ENCODE results near the gene OBP2A.

OBP2A gene

GRCh38 chr9:135589596-135590485, 43.9 kb downstream of the OBP2A start:
- TF ChIP-seq, protein P1, sequence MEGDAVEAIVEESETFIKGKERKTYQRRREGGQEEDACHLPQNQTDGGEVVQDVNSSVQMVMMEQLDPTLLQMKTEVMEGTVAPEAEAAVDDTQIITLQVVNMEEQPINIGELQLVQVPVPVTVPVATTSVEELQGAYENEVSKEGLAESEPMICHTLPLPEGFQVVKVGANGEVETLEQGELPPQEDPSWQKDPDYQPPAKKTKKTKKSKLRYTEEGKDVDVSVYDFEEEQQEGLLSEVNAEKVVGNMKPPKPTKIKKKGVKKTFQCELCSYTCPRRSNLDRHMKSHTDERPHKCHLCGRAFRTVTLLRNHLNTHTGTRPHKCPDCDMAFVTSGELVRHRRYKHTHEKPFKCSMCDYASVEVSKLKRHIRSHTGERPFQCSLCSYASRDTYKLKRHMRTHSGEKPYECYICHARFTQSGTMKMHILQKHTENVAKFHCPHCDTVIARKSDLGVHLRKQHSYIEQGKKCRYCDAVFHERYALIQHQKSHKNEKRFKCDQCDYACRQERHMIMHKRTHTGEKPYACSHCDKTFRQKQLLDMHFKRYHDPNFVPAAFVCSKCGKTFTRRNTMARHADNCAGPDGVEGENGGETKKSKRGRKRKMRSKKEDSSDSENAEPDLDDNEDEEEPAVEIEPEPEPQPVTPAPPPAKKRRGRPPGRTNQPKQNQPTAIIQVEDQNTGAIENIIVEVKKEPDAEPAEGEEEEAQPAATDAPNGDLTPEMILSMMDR (conservative IDR thresholded peaks at IDR 0.05; ENCODE audit: low read length), result no peak
- H3K4me3 ChIP-seq (ENCODE audit: low read length), result no peak overlapping the region
- DNase-seq (ENCODE audit: low read depth), result no peak

DNA sequence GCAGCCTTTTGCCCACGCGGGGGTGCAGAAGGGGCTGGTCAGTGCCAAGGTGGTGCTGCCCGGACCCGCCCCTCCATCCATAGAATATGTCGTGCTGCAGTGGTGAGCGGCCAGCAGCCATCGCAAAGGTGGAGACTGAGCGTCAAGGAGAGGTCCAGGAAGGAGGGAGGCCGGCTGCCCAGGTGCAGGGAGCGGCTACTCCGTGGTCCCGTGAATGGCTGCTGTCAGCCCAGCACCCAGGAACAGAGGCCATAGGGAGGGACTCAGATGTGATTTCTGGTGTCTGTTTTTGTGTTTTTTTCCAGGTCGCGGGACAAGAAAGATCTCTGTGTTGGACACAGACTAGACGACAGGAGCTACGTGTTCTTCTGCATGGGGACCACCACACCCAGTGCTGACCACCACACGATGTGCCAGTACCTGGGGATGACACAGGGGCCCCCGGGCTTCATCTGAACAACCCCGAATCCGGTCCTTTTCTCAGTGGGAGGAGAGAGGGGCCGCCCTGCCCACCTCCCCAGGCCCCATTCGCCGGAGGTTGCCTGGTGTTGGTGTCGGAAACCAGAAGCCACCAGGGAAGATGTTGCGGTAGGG, 44.7 kb downstream of the OBP2A start:
- TF ChIP-seq, protein P1 (conservative IDR thresholded peaks at IDR 0.05; ENCODE audit: low read length), result no peak
- no peak for DNase-seq (ENCODE audit: low read depth)
- H3K4me3 ChIP-seq (ENCODE audit: low read length), result no peak overlapping the region

DNA sequence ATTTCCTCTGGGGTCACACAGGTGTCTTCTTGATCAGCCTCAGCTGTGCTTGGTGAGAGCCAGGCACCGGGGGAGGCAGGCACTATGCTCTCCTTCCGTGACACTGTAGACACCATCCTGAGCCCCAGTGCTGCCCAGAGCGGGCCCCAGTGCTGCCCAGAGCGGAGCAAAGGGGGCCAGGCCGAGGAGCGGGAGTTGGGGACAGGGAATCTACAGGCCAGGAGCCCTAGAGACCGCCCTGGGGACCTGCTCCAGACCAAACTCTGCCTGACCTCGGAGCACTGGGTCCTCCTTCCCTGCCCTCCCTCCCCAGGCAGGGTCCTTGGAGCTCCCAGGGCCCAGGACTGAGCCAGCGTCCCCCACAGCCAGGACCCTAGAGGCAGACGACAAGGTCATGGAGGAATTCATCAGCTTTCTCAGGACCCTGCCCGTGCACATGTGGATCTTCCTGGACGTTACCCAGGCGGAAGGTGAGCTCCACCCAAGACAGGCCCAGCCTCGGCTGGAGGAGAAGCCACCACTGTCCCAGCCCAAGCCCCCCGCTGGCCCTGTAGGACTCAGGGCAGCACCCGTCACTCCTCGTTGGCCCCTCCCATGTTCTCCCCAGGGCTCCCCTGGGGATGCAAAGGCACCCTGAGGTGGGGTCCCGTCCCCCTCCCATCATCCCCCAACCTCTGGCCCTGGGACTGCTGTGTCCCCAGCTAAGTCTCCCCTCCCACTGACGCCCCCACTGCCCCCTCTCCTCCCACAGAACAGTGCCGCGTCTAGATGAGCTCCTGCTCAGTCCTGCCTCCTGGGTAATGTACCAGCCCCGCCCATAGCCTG, 45.8 kb downstream of the OBP2A start:
- TF ChIP-seq, protein P1 (conservative IDR thresholded peaks at IDR 0.05; ENCODE audit: low read length), result no peak
- DNase-seq (ENCODE audit: low read depth), result no peak
- H3K4me3 ChIP-seq (ENCODE audit: low read length), result no peak overlapping the region

DNA sequence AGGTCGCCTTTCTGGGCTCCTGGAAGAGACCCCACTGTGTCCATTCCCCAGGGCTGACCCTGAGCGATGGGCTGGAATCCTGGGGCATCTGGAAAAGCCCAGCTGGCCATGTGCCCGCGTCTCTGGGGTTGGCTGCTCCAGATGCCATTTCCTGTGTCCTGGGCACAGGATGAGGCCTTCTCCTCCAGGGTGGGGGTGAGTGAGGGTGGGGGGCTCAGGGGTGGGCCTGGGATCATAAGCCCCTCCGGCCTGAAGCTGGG, 46.3 kb downstream of the OBP2A start:
- TF ChIP-seq, protein P1 (conservative IDR thresholded peaks at IDR 0.05; ENCODE audit: low read length), result no peak
- DNase-seq (ENCODE audit: low read depth), result no peak
- H3K4me3 ChIP-seq (ENCODE audit: low read length), result no peak overlapping the region

- no peak for DNase-seq (ENCODE audit: low read depth)
- H3K4me3 ChIP-seq (ENCODE audit: low read length), result no peak overlapping the region
- TF ChIP-seq, protein P1 (conservative IDR thresholded peaks at IDR 0.05; ENCODE audit: low read length), result no peak
Measured at GRCh38 chr9:135592625-135593024, 46.7 kb downstream of the OBP2A start.

DNA sequence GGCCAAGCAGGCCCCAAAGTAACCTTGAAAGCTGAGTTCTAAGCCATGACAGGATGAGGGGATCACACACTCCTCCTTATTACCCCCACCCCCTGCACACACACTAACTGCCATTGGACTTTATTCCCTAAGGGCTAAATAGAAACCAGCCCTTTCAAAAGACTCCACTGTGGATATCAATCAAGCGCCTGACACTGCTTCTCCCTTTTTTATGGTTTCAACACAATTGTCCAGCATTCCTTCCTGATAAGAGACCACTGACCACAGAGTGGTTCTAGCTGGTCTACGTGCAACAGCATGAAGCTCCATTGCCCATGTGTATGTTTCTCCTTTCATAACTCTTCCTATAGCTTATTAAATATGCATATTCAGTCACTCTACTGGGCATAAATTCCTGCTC, 50.3 kb downstream of the OBP2A start:
- no peak for DNase-seq (ENCODE audit: low read depth)
- H3K4me3 ChIP-seq (ENCODE audit: low read length), result no peak overlapping the region
- TF ChIP-seq, protein P1 (conservative IDR thresholded peaks at IDR 0.05; ENCODE audit: low read length), result no peak
